Thoracic aorta endothelial cell (primary cell): Measurements from ENCODE around the gene C16orf78. TPM values are rescaled to one million over a fixed set of nuclear protein-coding genes. Genes with fewer than 3 reads are reported as not detected.

Source experiments
- total RNA-seq: library from RNA; depleted of rRNA; stranded (reverse); fragments of >200 nt; gene quantifications from 2 replicates; pipeline ENCODE4 v1.2.3, GENCODE V29; 2012

C16orf78 gene
- total RNA-seq = not detected in 2 replicates

GRCh38 chr16:49373504-49373903, at the start of gene C16orf78:
TSS of gene C16orf78 (plus strand) at chr16:49373804. CDS start at chr16:49373940, 136 bp downstream.

Other genes starting within 250 kb of the C16orf78 start
- 0.22 TPM in 1 of 2 replicates, not detected in the other for gene CBLN1, start 92.0 kb upstream of the C16orf78 start, total RNA-seq